MM.1S (cell line): ENCODE data around the gene FASTKD1.
"Not testable (repeated sequence)": the region's sequence is repeated elsewhere in the genome, so short reads cannot be mapped to it uniquely, and the experiment has no call there.

Experiments
- DNase-seq: peaks from one replicate; pipeline ENCODE4 v3.0.0-alpha.2; 2015
- H2AFZ ChIP-seq: fragments of 300-600 bp; sonication (generic); 2 replicates; pipeline ENCODE4 v1.6.0; 2016; ENCODE audit warnings: antibody characterized with exemption, low read length
- H3F3A ChIP-seq: fragments of 300-600 bp; sonication (generic); 2 replicates; pipeline ENCODE4 v1.6.1; 2016; ENCODE audit warnings: mild to moderate bottlenecking, antibody characterized with exemption, low read length, moderate library complexity, mixed read lengths; ENCODE audit not compliant: insufficient read depth
- H3K27ac ChIP-seq: fragments of 300-600 bp; sonication (generic); 2 replicates; pipeline ENCODE4 v1.5.1; 2016; ENCODE audit warnings: mild to moderate bottlenecking, low read length
- H3K27me3 ChIP-seq: fragments of 300-600 bp; sonication (generic); replicated peaks from 2 replicates; pipeline ENCODE4 v1.6.0; 2016; ENCODE audit warnings: low read length; ENCODE audit not compliant: insufficient read depth
- H3K36me3 ChIP-seq: fragments of 300-600 bp; sonication (generic); replicated peaks from 2 replicates; pipeline ENCODE4 v1.6.1; 2016; ENCODE audit warnings: mild to moderate bottlenecking, low read length, mixed read lengths; ENCODE audit not compliant: insufficient read depth
- H3K4me1 ChIP-seq: fragments of 300-600 bp; sonication (generic); 2 replicates; pipeline ENCODE4 v1.6.1; 2016; ENCODE audit warnings: low read length, mixed read lengths
- H3K4me2 ChIP-seq: fragments of 300-600 bp; sonication (generic); 2 replicates; pipeline ENCODE4 v1.6.0; 2016; ENCODE audit warnings: low read depth, low read length
- H3K4me3 ChIP-seq: fragments of 300-600 bp; sonication (generic); 2 replicates; pipeline ENCODE4 v1.5.1; 2016; ENCODE audit warnings: low read length, mixed read lengths
- H3K79me2 ChIP-seq: fragments of 300-600 bp; sonication (generic); 2 replicates; pipeline ENCODE4 v1.6.1; 2016; ENCODE audit warnings: mixed run types, low read length, mixed read lengths
- H3K9ac ChIP-seq: fragments of 300-600 bp; sonication (generic); 2 replicates; pipeline ENCODE4 v1.6.1; 2016; ENCODE audit warnings: low read length, mixed read lengths
- H3K9me2 ChIP-seq: fragments of 300-600 bp; sonication (generic); replicated peaks from 2 replicates; pipeline ENCODE4 v1.6.1; 2016; ENCODE audit warnings: mild to moderate bottlenecking, low read length, mixed read lengths; ENCODE audit not compliant: insufficient read depth
- H3K9me3 ChIP-seq: fragments of 300-600 bp; sonication (generic); replicated peaks from 2 replicates; pipeline ENCODE4 v1.6.1; 2016; ENCODE audit warnings: mild to moderate bottlenecking, low read length, mixed read lengths; ENCODE audit not compliant: insufficient read depth
- H4K20me1 ChIP-seq: fragments of 300-600 bp; sonication (generic); 2 replicates; pipeline ENCODE4 v1.6.1; 2016; ENCODE audit warnings: mild to moderate bottlenecking, low read length, moderate library complexity, mixed read lengths; ENCODE audit not compliant: insufficient read depth
- EZH2 ChIP-seq: fragments of 300-600 bp; sonication (generic); optimal IDR thresholded peaks from 2 replicates; pipeline ENCODE3; 2017; ENCODE audit warnings: low read depth, mild to moderate bottlenecking, antibody characterized with exemption, low read length, mixed read lengths
- EZH2phosphoT487 ChIP-seq: fragments of 300-600 bp; sonication (generic); IDR thresholded peaks from 2 replicates; pipeline ENCODE4 v1.6.1; 2018; ENCODE audit warnings: antibody characterized with exemption, low read length
- TF ChIP-seq, protein P1 (sequence below): fragments of 300-600 bp; sonication (generic); IDR thresholded peaks from 2 replicates; pipeline ENCODE4 v1.5.1; 2016; ENCODE audit warnings: antibody characterized with exemption, low read length, mixed read lengths

Gene FASTKD1

GRCh38 chr2:169585673-169586072 is 12.0 kb upstream of the FASTKD1 start:
- H3K4me3 ChIP-seq, result peak overlapping the region; percentile 98
- no peaks in the 10 kb centered on the region for H3K27me3 ChIP-seq
- no peak for DNase-seq
- H3K27ac ChIP-seq, result peak overlapping the region; percentile 19; the same call in 1 of the 2 replicates
- H3K36me3 ChIP-seq, result no peaks in the 10 kb centered on the region
- H3F3A ChIP-seq, result peaks cover 9% of the 10 kb centered on the region
- H2AFZ ChIP-seq, result no peak overlapping the region
- peak overlapping the region; percentile 94 for H3K9ac ChIP-seq
- H3K9me3 ChIP-seq, result no peaks in the 10 kb centered on the region
- H3K9me2 ChIP-seq, result no peaks in the 10 kb centered on the region
- H3K4me1 ChIP-seq, result peaks cover 10% of the 10 kb centered on the region; the same call in 1 of the 2 replicates
- H3K79me2 ChIP-seq, result peaks cover 64% of the 10 kb centered on the region
- H4K20me1 ChIP-seq, result peaks cover 14% of the 10 kb centered on the region
- TF ChIP-seq EZH2 (no peak), EZH2phosphoT487 (no peak)
- TF ChIP-seq, protein P1, sequence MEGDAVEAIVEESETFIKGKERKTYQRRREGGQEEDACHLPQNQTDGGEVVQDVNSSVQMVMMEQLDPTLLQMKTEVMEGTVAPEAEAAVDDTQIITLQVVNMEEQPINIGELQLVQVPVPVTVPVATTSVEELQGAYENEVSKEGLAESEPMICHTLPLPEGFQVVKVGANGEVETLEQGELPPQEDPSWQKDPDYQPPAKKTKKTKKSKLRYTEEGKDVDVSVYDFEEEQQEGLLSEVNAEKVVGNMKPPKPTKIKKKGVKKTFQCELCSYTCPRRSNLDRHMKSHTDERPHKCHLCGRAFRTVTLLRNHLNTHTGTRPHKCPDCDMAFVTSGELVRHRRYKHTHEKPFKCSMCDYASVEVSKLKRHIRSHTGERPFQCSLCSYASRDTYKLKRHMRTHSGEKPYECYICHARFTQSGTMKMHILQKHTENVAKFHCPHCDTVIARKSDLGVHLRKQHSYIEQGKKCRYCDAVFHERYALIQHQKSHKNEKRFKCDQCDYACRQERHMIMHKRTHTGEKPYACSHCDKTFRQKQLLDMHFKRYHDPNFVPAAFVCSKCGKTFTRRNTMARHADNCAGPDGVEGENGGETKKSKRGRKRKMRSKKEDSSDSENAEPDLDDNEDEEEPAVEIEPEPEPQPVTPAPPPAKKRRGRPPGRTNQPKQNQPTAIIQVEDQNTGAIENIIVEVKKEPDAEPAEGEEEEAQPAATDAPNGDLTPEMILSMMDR, result no peak
- H3K4me2 ChIP-seq, result peak overlapping the region; percentile 86

DNA sequence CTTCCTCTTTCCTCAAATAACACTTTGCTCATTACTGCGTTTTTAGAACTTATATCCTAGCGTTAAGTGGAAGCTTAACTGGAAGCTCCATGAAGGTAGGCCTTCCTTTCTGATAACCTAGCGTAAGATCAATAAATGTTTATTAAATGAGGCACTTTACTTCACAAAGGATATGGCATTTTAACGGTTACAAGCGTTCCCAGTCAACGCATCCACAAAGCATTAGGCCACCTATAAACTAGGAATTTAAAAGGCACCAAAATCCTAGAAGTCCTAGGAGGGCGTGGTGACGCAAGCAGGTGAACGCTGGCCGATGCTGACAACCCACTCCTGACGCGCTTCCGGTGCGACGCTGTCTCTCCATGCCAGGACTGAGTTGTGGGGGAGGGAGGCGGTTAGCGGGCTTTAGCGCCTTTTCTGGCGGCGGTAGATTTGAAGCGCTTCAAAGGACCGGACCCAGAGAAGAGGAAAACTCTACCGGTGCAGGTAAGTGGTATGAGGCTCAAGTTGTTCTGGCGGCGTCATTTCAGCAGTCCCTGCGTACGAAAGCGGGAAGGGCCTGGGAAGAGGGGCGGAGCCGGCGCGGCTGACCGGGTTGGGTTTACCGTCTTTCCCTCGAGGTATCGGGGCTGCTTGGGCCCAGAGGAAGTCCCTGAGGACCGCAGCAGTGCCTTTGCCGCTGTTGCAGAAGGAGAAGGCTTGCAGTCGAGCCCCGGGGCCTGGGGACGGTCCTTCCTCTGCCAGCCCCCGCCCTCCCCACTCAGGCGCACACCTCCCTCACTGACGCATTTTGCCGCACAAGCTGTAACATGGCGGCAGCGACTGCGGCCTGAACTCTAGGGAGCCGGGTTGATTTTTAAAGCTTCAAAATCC is 10.6 kb upstream of the FASTKD1 start, which contains the start of gene PPIG:
Gene PPIG, plus strand, starts transcription at position 347 of the 873 bp plus-strand sequence. CDS start 19,691 bp downstream, outside the sequence.
- peaks cover 10% of the 10 kb centered on the region; the same call in 1 of the 2 replicates for H3K4me1 ChIP-seq
- H4K20me1 ChIP-seq, result peaks cover 8% of the 10 kb centered on the region
- no peaks in the 10 kb centered on the region for H3K9me2 ChIP-seq
- TF ChIP-seq, protein P1, result no peak
- TF ChIP-seq EZH2phosphoT487, result no peak
- TF ChIP-seq EZH2, result no peak
- peaks cover 49% of the 10 kb centered on the region for H3K79me2 ChIP-seq
- no peaks in the 10 kb centered on the region for H3K36me3 ChIP-seq
- no peaks in the 10 kb centered on the region for H3K9me3 ChIP-seq
- DNase-seq, result peak; percentile 94
- peak within 1 kb of the TSS; percentile 96 for H3K27ac ChIP-seq
- H2AFZ ChIP-seq, result peak within 1 kb of the TSS; percentile 94
- peaks cover 9% of the 10 kb centered on the region for H3F3A ChIP-seq
- peak within 1 kb of the TSS; percentile 98 for H3K4me3 ChIP-seq
- H3K4me2 ChIP-seq, result peak within 1 kb of the TSS; percentile 86
- H3K9ac ChIP-seq, result peak within 1 kb of the TSS; percentile 94
- H3K27me3 ChIP-seq, result no peaks in the 10 kb centered on the region

DNA sequence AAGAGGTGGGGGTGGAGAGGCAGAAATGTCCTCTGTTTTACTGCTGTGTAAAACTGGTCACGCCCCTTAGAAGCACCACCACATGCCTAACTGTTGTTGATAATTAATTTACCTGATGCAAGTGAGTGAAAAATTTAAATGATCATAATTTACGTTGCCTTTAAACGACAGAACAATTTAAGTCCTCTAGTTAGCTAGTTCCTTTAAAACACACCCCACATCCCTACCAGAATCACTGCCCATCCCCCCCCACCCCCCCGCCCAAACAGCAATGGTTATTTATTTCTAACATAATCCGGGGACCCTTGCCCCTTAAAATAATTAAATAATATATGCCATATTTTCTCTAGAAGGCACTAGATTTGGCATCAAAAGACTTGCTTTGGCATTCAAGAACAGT is 9.9 kb upstream of the FASTKD1 start:
- DNase-seq, result no peak
- H3K9ac ChIP-seq, result no peak overlapping the region
- H3K79me2 ChIP-seq, result peaks cover 42% of the 10 kb centered on the region
- peaks cover 4% of the 10 kb centered on the region for H4K20me1 ChIP-seq
- TF ChIP-seq EZH2 (no peak), EZH2phosphoT487 (no peak)
- TF ChIP-seq, protein P1, result no peak
- no peak overlapping the region for H3K4me2 ChIP-seq
- H3K4me1 ChIP-seq, result peaks cover 10% of the 10 kb centered on the region; the same call in 1 of the 2 replicates
- peaks cover 9% of the 10 kb centered on the region for H3F3A ChIP-seq
- no peaks in the 10 kb centered on the region for H3K36me3 ChIP-seq
- H3K9me3 ChIP-seq, result no peaks in the 10 kb centered on the region
- no peaks in the 10 kb centered on the region for H3K27me3 ChIP-seq
- peak overlapping the region; percentile 96; the same call in 1 of the 2 replicates for H3K27ac ChIP-seq
- H3K9me2 ChIP-seq, result no peaks in the 10 kb centered on the region
- H3K4me3 ChIP-seq, result no peak overlapping the region
- peak overlapping the region; percentile 94 for H2AFZ ChIP-seq

GRCh38 chr2:169582552-169583266 is 9.0 kb upstream of the FASTKD1 start:
- H3F3A ChIP-seq, H4K20me1 ChIP-seq, H2AFZ ChIP-seq, DNase-seq, H3K36me3 ChIP-seq, H3K27me3 ChIP-seq, H3K4me2 ChIP-seq, H3K4me3 ChIP-seq, H3K9ac ChIP-seq, H3K9me2 ChIP-seq, H3K9me3 ChIP-seq, H3K27ac ChIP-seq: not testable (repeated sequence)
- Histone ChIP-seq H3K79me2 (peaks cover 34% of the 10 kb centered on the region), H3K4me1 (peaks cover 10% of the 10 kb centered on the region; the same call in 1 of the 2 replicates)
